GM19023 (cell line): ENCODE measurements around the gene BCL7C.

Experiments used
- ATAC-seq: cut with Tn5 transposase; IDR thresholded peaks from one replicate; pipeline ENCODE4 v1.9.1; 2021; ENCODE audit warnings: mild to moderate bottlenecking, moderate library complexity; ENCODE audit not compliant: unreplicated experiment

The BCL7C gene

GRCh38 chr16:30922960-30923535, 29.2 kb upstream of the BCL7C start:
- peak; percentile 53 for ATAC-seq

- peak; percentile 75 for ATAC-seq
Observed at GRCh38 chr16:30922420-30922959, 28.6 kb upstream of the BCL7C start.

GRCh38 chr16:30921748-30922419, 28.0 kb upstream of the BCL7C start:
- peak; percentile 1 for ATAC-seq

- ATAC-seq = no peak
Observed at GRCh38 chr16:30921459-30921747, 27.5 kb upstream of the BCL7C start.

GRCh38 chr16:30920891-30921290, 27.0 kb upstream of the BCL7C start:
- ATAC-seq = no peak

GRCh38 chr16:30918614-30919013, 24.7 kb upstream of the BCL7C start:
- ATAC-seq = no peak

GRCh38 chr16:30914830-30915229, 21.0 kb upstream of the BCL7C start:
- ATAC-seq = no peak

- no peak for ATAC-seq
Observed at GRCh38 chr16:30912794-30913412, 19.0 kb upstream of the BCL7C start.

- ATAC-seq = no peak
Observed at GRCh38 chr16:30910427-30911029, 16.7 kb upstream of the BCL7C start.

- no peak for ATAC-seq
Observed at GRCh38 chr16:30907064-30907463, 13.2 kb upstream of the BCL7C start.

- no peak for ATAC-seq
Observed at GRCh38 chr16:30904114-30904780, 10.4 kb upstream of the BCL7C start.

- ATAC-seq = no peak
Observed at GRCh38 chr16:30903596-30903995, 9.7 kb upstream of the BCL7C start.

GRCh38 chr16:30903002-30903401, 9.1 kb upstream of the BCL7C start:
- no peak for ATAC-seq

- peak; percentile 83 for ATAC-seq
Observed at GRCh38 chr16:30902029-30902972, 8.4 kb upstream of the BCL7C start.

- no peak for ATAC-seq
Observed at GRCh38 chr16:30901201-30902028, 7.5 kb upstream of the BCL7C start.

- no peak for ATAC-seq
Observed at GRCh38 chr16:30900588-30900987, 6.7 kb upstream of the BCL7C start.

- ATAC-seq = no peak
Observed at GRCh38 chr16:30899794-30900193, 5.9 kb upstream of the BCL7C start.

GRCh38 chr16:30896889-30897733, 3.2 kb upstream of the BCL7C start:
- no peak for ATAC-seq
